ENCODE data around the gene BRME1.

DNA sequence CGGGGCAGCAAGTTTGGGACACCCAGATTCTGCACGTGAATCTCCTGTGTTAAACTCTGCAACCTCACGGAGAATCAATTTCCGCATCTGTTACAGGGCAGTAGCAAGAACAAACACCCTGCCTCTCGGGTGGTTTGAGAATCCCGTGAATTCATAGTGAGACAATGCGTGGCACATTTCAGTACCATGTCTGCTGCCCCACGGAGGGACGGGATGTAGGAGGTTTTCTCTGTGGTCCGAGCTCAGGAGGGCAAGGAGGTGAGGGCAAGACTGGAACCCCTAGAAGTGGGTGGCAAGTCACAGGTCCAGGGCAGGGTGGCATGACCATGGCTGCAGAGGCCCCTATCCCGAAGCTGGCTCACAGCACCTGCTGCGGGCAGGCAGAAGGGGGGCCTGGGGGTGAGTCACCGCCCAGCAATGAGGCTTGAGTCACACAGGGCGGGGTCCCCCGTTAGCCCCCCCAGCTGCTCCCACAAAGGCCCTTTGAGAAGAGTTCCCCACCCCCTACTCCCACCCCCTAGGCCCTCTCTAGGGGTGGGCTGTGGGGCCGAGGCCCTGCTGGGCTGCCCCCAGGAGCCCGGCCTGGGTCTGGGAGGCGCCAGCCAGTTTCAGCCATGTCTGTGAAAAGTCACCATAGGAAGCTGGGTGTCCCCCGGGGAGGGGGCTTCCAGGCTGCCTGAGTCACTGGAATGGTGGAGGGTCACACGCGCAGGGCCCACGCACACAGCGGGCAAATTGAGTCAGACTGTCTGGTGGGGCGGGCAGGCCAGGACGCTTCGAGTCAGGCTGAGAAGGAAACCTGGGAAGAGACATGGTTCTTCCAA lies 54.8 kb downstream of the BRME1 start:
- TF ChIP-seq, protein P1, sequence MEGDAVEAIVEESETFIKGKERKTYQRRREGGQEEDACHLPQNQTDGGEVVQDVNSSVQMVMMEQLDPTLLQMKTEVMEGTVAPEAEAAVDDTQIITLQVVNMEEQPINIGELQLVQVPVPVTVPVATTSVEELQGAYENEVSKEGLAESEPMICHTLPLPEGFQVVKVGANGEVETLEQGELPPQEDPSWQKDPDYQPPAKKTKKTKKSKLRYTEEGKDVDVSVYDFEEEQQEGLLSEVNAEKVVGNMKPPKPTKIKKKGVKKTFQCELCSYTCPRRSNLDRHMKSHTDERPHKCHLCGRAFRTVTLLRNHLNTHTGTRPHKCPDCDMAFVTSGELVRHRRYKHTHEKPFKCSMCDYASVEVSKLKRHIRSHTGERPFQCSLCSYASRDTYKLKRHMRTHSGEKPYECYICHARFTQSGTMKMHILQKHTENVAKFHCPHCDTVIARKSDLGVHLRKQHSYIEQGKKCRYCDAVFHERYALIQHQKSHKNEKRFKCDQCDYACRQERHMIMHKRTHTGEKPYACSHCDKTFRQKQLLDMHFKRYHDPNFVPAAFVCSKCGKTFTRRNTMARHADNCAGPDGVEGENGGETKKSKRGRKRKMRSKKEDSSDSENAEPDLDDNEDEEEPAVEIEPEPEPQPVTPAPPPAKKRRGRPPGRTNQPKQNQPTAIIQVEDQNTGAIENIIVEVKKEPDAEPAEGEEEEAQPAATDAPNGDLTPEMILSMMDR (IDR thresholded peaks at IDR 0.05) = no peak
- peak; percentile 77 to 95 for TF ChIP-seq POLR2AphosphoS5 (IDR thresholded peaks at IDR 0.05; ENCODE audit: insufficient read depth in 1 of 2, low read depth in 1 of 2)
- peak in 1 of 2 donors; percentile 15 for TF ChIP-seq POLR2A (IDR thresholded peaks at IDR 0.05)
